ENCODE results near the gene COX6B2. TPM values are rescaled to one million over a fixed set of nuclear protein-coding genes. Genes with fewer than 3 reads are reported as not detected.

COX6B2 gene
- total and polyA plus RNA-seq, 2 donors (not counting 3 experiments of a cell fraction or from before 2014, with no cell fraction given), result not detected

- H2AFZ ChIP-seq (ENCODE audit: low read depth, low read length), result no peak overlapping the region
- no peaks in the 10 kb centered on the region for H3K9me1 ChIP-seq (replicated peaks; ENCODE audit: control insufficient read depth, extremely low read depth, insufficient read depth, low read length)
- H3K9ac ChIP-seq (replicated peaks; ENCODE audit: extremely low read depth, insufficient read depth, low read length), result no peak overlapping the region
- CTCF ChIA-PET, result interaction anchor here (0.5 kb wide), 1 partner anchor 54 kb away, joined by 3 read pairs; no protein-coding TSS in a partner anchor
- no peaks in the 10 kb centered on the region for H3K27me3 ChIP-seq (ENCODE audit: control insufficient read depth in 2 of 2, insufficient read depth in 2 of 2, low read length in 2 of 2)
- POLR2A ChIA-PET, result interaction anchor here (1.0 kb wide), 1 partner anchor 16 kb away, joined by 4 read pairs; the partner anchor contains the start of gene UBE2S
- no peak overlapping the region for H3K4me3 ChIP-seq (replicated peaks in 1 of 3; ENCODE audit: insufficient read depth in 1 of 3, low read depth in 1 of 3, low read length in 3 of 3)
- peaks cover 17% of the 10 kb centered on the region for H3K4me1 ChIP-seq (ENCODE audit: control insufficient read depth, extremely low read depth, insufficient read depth, low read length)
- FAIRE-seq, result no peak
- BruUV-seq (replicated peaks), result no TSS peak
- TF ChIP-seq EZH2 (IDR thresholded peaks at IDR 0.05; ENCODE audit: borderline replicate concordance, low read depth, low read length, severe bottlenecking) (no peak), MYC (IDR thresholded peaks at IDR 0.05; ENCODE audit: low read depth, low read length) (no peak), JUN (IDR thresholded peaks at IDR 0.05; ENCODE audit: borderline replicate concordance, insufficient read depth, insufficient read length, low read depth) (no peak), POLR2A (IDR thresholded peaks at IDR 0.05; ENCODE audit: low read depth, low read length) (no peak)
- dilution Hi-C loops (cut with MboI; ENCODE audit: extremely low pct_ligation_motif_present, low sequenced_read_pairs) (no loop called here), intact Hi-C loops (cut with micrococcal nuclease) (no loop called here)
- no peak for DNase-seq (ENCODE audit: low read depth, low spot score)
- H3K4me2 ChIP-seq (ENCODE audit: insufficient read depth, low read length), result no peak overlapping the region
- peaks cover 29% of the 10 kb centered on the region for H3K79me2 ChIP-seq (ENCODE audit: control insufficient read depth, insufficient read depth, low read length)
- H3K27ac ChIP-seq (ENCODE audit: insufficient read depth, low read depth, low read length), result no peak overlapping the region
- H3K36me3 ChIP-seq (ENCODE audit: control insufficient read depth in 2 of 2, extremely low read depth in 1 of 2, insufficient read depth in 2 of 2, low read length in 2 of 2), result peaks cover 12 to 30% of the 10 kb centered on the region in 2 experiments
- peaks cover 1% of the 10 kb centered on the region for H4K20me1 ChIP-seq (replicated peaks; ENCODE audit: control insufficient read depth, extremely low read depth, insufficient read depth, low read length)
- no peaks in the 10 kb centered on the region for H3K9me3 ChIP-seq (replicated peaks; ENCODE audit: control insufficient read depth, insufficient read depth, low read length)
Measured at GRCh38 chr19:55391702-55392615, 37.4 kb upstream of the COX6B2 start.

- no peaks in the 10 kb centered on the region for H3K9me1 ChIP-seq (replicated peaks; ENCODE audit: control insufficient read depth, extremely low read depth, insufficient read depth, low read length)
- no peak overlapping the region for H3K4me2 ChIP-seq (ENCODE audit: insufficient read depth, low read length)
- dilution Hi-C loops (cut with MboI; ENCODE audit: extremely low pct_ligation_motif_present, low sequenced_read_pairs), result no loop called here
- FAIRE-seq (peak; percentile 12), DNase-seq (ENCODE audit: low read depth, low spot score) (no peak)
- BruUV-seq (replicated peaks), result no TSS peak
- peaks cover 4% of the 10 kb centered on the region for H4K20me1 ChIP-seq (replicated peaks; ENCODE audit: control insufficient read depth, extremely low read depth, insufficient read depth, low read length)
- TF ChIP-seq POLR2AphosphoS5 (IDR thresholded peaks at IDR 0.05; ENCODE audit: insufficient read depth, low read depth, low read length) (peak; percentile 55), POLR2A (IDR thresholded peaks at IDR 0.05; ENCODE audit: low read depth, low read length) (peak; percentile 66), MAX (IDR thresholded peaks at IDR 0.05; ENCODE audit: insufficient read depth, insufficient read length) (no peak)
- ChIA-PET CTCF (interaction anchor here (0.5 kb wide), 1 partner anchor 55 kb away, joined by 3 read pairs; no protein-coding TSS in a partner anchor), POLR2A (interaction anchor here (1.0 to 1.4 kb wide), 2 partner anchors 17 kb away, joined by 4 to 5 read pairs; partner anchors contain the start of gene UBE2S)
- H3K4me3 ChIP-seq (replicated peaks in 1 of 3; ENCODE audit: insufficient read depth in 1 of 3, low read depth in 1 of 3, low read length in 3 of 3), result no peak overlapping the region
- H3K27ac ChIP-seq (ENCODE audit: insufficient read depth, low read depth, low read length), result no peak overlapping the region
- no peak overlapping the region for H2AFZ ChIP-seq (ENCODE audit: low read depth, low read length)
- peaks cover 14 to 30% of the 10 kb centered on the region in 2 experiments for H3K36me3 ChIP-seq (ENCODE audit: control insufficient read depth in 2 of 2, extremely low read depth in 1 of 2, insufficient read depth in 2 of 2, low read length in 2 of 2)
- peaks cover 20% of the 10 kb centered on the region for H3K4me1 ChIP-seq (ENCODE audit: control insufficient read depth, extremely low read depth, insufficient read depth, low read length)
- H3K9me3 ChIP-seq (replicated peaks; ENCODE audit: control insufficient read depth, insufficient read depth, low read length), result no peaks in the 10 kb centered on the region
- intact Hi-C loops (cut with micrococcal nuclease), result no loop called here
- peaks cover 37% of the 10 kb centered on the region for H3K79me2 ChIP-seq (ENCODE audit: control insufficient read depth, insufficient read depth, low read length)
- H3K27me3 ChIP-seq (ENCODE audit: control insufficient read depth in 2 of 2, insufficient read depth in 2 of 2, low read length in 2 of 2), result no peaks in the 10 kb centered on the region
- no peak overlapping the region for H3K9ac ChIP-seq (replicated peaks; ENCODE audit: extremely low read depth, insufficient read depth, low read length)
Measured at GRCh38 chr19:55391191-55391670, 36.7 kb upstream of the COX6B2 start.
